ENCODE data around the gene MYH14. TPM values are rescaled to one million over a fixed set of nuclear protein-coding genes. Genes with fewer than 3 reads are reported as not detected.
A peak's percentile ranks its signal among the peaks of the same experiment; 100 is the strongest.

MYH14 gene
- 0.02 TPM for total RNA-seq (2013)
- polyA plus RNA-seq (not detected), polyA minus RNA-seq (not detected in 2 replicates), total RNA-seq (0 to 6.7 (median 0.08) reads per million in 11 experiments)

DNA sequence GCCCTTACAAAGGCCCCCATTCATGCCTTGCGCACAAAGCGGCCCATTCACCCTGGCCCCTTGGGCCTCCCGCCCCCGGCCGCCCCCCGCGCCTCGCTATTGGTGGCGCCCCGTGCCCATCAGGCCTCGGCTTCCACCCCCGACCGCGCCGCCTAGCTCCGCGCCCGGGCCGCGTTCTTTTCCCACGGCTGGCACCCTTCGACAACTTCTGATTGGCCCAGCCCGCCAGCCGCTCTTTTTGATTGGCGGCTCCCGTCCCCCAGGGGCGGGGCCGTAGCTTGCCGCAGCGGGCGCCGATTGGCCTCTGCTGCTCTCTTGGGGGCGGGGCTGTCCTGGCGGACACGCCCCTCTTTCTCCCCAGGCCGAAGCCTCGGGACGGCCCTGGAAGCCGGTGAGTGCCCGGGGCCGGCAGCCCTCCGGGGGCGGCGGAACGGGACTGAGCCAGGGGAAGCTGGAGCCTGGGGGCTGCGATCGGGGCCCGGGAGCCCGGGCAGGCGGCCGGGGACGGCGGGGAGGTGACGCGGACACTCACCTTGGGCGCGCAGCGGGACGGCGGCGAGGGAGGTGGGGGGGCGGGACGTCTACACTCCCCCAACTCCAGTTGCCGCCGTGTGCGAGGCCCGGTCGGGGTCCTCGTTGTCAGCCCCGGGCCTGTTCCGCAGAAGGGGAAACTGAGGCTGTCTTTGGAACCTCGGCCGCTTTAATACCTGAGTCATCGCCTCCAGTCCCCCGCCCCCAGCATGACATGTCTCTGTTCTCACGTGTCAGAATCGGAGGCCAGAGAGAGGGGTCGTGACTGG lies at the start of gene MYH14:
TSS of gene MYH14 (plus strand) at position 342 of the 800 bp plus-strand sequence. CDS start 6,744 bp downstream, outside the sequence.
- H3K9me3 Mint-ChIP-seq, result peaks cover 0 to 18% (median 8%) of the 10 kb centered on the region in 7 donors
- H3K36me3 Mint-ChIP-seq, result no peaks in the 10 kb centered on the region
- H3K27ac Mint-ChIP-seq, result no peak within 1 kb of the TSS
- no peak within 1 kb of the TSS for H3K9ac ChIP-seq (ENCODE audit: insufficient read depth, low read length, poor library complexity, severe bottlenecking)
- no peaks in the 10 kb centered on the region for H3K79me2 ChIP-seq (ENCODE audit: insufficient read depth, low read length)
- no peak within 1 kb of the TSS for H3K27ac ChIP-seq (ENCODE audit: low read depth in 1 of 2, low read length in 2 of 2)
- no peaks in the 10 kb centered on the region for H3K36me3 ChIP-seq (replicated peaks in 1 of 2; ENCODE audit: control insufficient read depth in 1 of 2, insufficient read depth in 2 of 2, low read length in 2 of 2)
- WGBS (ENCODE audit: insufficient coverage), result 4% methylated on average over 53 of the region's 78 CpGs
- H2AFZ ChIP-seq (ENCODE audit: insufficient read depth, low read depth, low read length, poor library complexity, severe bottlenecking), result peak within 1 kb of the TSS; percentile 50
- TF ChIP-seq, protein P1, sequence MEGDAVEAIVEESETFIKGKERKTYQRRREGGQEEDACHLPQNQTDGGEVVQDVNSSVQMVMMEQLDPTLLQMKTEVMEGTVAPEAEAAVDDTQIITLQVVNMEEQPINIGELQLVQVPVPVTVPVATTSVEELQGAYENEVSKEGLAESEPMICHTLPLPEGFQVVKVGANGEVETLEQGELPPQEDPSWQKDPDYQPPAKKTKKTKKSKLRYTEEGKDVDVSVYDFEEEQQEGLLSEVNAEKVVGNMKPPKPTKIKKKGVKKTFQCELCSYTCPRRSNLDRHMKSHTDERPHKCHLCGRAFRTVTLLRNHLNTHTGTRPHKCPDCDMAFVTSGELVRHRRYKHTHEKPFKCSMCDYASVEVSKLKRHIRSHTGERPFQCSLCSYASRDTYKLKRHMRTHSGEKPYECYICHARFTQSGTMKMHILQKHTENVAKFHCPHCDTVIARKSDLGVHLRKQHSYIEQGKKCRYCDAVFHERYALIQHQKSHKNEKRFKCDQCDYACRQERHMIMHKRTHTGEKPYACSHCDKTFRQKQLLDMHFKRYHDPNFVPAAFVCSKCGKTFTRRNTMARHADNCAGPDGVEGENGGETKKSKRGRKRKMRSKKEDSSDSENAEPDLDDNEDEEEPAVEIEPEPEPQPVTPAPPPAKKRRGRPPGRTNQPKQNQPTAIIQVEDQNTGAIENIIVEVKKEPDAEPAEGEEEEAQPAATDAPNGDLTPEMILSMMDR (IDR thresholded peaks at IDR 0.05), result no peak
- H3K4me3 Mint-ChIP-seq, result peak within 1 kb of the TSS in 1 of 2 donors; percentile 66
- H3K4me3 ChIP-seq (replicated peaks in 1 of 3; ENCODE audit: low read depth in 2 of 3, low read length in 3 of 3), result no peak within 1 kb of the TSS
- H4K20me1 ChIP-seq (ENCODE audit: insufficient read depth, low read length), result no peaks in the 10 kb centered on the region
- no peaks in the 10 kb centered on the region for H3K4me1 Mint-ChIP-seq
- H3K27me3 Mint-ChIP-seq (ENCODE audit: low read depth in 3 of 3), result peaks cover 65 to 77% (median 65%) of the 10 kb centered on the region in 3 donors
- peaks cover 37 to 58% of the 10 kb centered on the region in 2 donors for H3K27me3 ChIP-seq (ENCODE audit: control insufficient read depth in 2 of 2, insufficient read depth in 2 of 2, low read length in 2 of 2)
- peak in 1 of 3 donors; percentile 31 for DNase-seq
- H3K4me2 ChIP-seq (replicated peaks; ENCODE audit: extremely low read depth, low read length, poor library complexity, severe bottlenecking), result peak within 1 kb of the TSS; percentile 49
- peaks cover 9 to 19% of the 10 kb centered on the region in 2 donors for H3K9me3 ChIP-seq (replicated peaks in 1 of 2; ENCODE audit: control insufficient read depth in 1 of 2, insufficient read depth in 1 of 2, low read length in 2 of 2)
- peaks cover 0 to 6% of the 10 kb centered on the region in 2 donors for H3K4me1 ChIP-seq (ENCODE audit: control insufficient read depth in 1 of 2, insufficient read depth in 2 of 2, low read length in 2 of 2)
- intact Hi-C loops (cut with micrococcal nuclease), result no loop called here

DNA sequence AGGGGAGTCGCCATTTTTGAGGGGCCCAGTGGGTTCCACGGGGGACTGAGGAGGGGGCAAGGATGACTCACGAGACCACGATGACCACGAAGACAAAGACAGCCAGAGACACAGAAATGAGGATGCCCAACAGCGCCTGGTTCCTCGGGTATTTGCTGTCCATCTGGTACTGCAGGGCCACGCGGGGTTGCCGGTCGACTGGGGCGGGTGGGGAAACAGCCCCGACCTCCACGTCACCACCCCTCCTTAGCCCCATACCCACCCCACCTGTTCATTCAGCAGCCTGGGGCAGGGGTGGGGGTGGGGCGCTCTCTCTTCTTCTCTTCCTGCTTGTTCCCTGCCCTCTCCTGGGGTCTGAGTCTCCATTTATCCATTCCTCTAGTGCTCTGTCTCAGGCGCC lies 48.9 kb upstream of the MYH14 start:
- Mint-ChIP-seq H3K27ac (peak overlapping the region in 1 of 7 donors; percentile 22), H3K4me1 (no peaks in the 10 kb centered on the region), H3K9me3 (peaks cover 4 to 24% (median 13%) of the 10 kb centered on the region in 7 donors), H3K36me3 (no peaks in the 10 kb centered on the region), H3K27me3 (ENCODE audit: low read depth in 3 of 3) (peaks cover 5 to 21% (median 12%) of the 10 kb centered on the region in 3 donors), H3K4me3 (no peak overlapping the region)
- Histone ChIP-seq H3K27me3 (ENCODE audit: control insufficient read depth in 2 of 2, insufficient read depth in 2 of 2, low read length in 2 of 2) (peaks cover 0 to 1% of the 10 kb centered on the region in 2 donors), H3K79me2 (ENCODE audit: insufficient read depth, low read length) (no peaks in the 10 kb centered on the region), H3K4me3 (replicated peaks in 1 of 3; ENCODE audit: low read depth in 2 of 3, low read length in 3 of 3) (no peak overlapping the region), H4K20me1 (ENCODE audit: insufficient read depth, low read length) (no peaks in the 10 kb centered on the region), H3K27ac (ENCODE audit: low read depth in 1 of 2, low read length in 2 of 2) (no peak overlapping the region), H3K4me2 (replicated peaks; ENCODE audit: extremely low read depth, low read length, poor library complexity, severe bottlenecking) (no peak overlapping the region), H2AFZ (ENCODE audit: insufficient read depth, low read depth, low read length, poor library complexity, severe bottlenecking) (no peak overlapping the region), H3K4me1 (ENCODE audit: control insufficient read depth in 1 of 2, insufficient read depth in 2 of 2, low read length in 2 of 2) (no peaks in the 10 kb centered on the region), H3K9me3 (replicated peaks in 1 of 2; ENCODE audit: control insufficient read depth in 1 of 2, insufficient read depth in 1 of 2, low read length in 2 of 2) (peaks cover 8 to 9% of the 10 kb centered on the region in 2 donors), H3K36me3 (replicated peaks in 1 of 2; ENCODE audit: control insufficient read depth in 1 of 2, insufficient read depth in 2 of 2, low read length in 2 of 2) (no peaks in the 10 kb centered on the region), H3K9ac (ENCODE audit: insufficient read depth, low read length, poor library complexity, severe bottlenecking) (no peak overlapping the region)
- TF ChIP-seq, protein P1 (IDR thresholded peaks at IDR 0.05), result no peak
- intact Hi-C loops (cut with micrococcal nuclease), result no loop called here
- no peak for DNase-seq
- WGBS (ENCODE audit: insufficient coverage), result 49% methylated on average over 7 of the region's 16 CpGs

Data from CD14-positive monocyte (primary cell).